Activated naive CD8-positive, alpha-beta T cell treated with anti-CD3 and anti-CD28 coated beads for 36 hours (primary cell): ENCODE results near the gene SETBP1. TPM values are rescaled to one million over a fixed set of nuclear protein-coding genes. Genes with fewer than 3 reads are reported as not detected.

Source experiments
- DNase-seq: peaks from one replicate; pipeline ENCODE4 v3.0.0; 2021
- H3K27ac Mint-ChIP-seq: one replicate; pipeline ENCODE4 v1.8.0; 2022; ENCODE audit warnings: mild to moderate bottlenecking, moderate library complexity, mixed read lengths
- H3K27me3 Mint-ChIP-seq: one replicate; pipeline ENCODE4 v1.8.0; 2022; ENCODE audit warnings: mild to moderate bottlenecking, mixed read lengths
- H3K36me3 Mint-ChIP-seq: one replicate; pipeline ENCODE4 v1.8.0; 2021; ENCODE audit warnings: mild to moderate bottlenecking, mixed read lengths
- H3K4me1 Mint-ChIP-seq: one replicate; pipeline ENCODE4 v1.8.0; 2021; ENCODE audit warnings: mixed read lengths
- H3K4me3 Mint-ChIP-seq: one replicate; pipeline ENCODE4 v1.8.0; 2022; ENCODE audit warnings: mild to moderate bottlenecking, moderate library complexity, mixed read lengths
- H3K9me3 Mint-ChIP-seq: one replicate; pipeline ENCODE4 v1.8.0; 2022; ENCODE audit warnings: mixed read lengths
- total RNA-seq, 2 experiments: library from RNA; stranded (reverse); gene quantifications; one replicate each; pipeline ENCODE4 v1.2.3, GENCODE V29; 2021

SETBP1 gene
- total RNA-seq, 2 experiments from 2014 or later, result 3.8 to 3.9 TPM

DNA sequence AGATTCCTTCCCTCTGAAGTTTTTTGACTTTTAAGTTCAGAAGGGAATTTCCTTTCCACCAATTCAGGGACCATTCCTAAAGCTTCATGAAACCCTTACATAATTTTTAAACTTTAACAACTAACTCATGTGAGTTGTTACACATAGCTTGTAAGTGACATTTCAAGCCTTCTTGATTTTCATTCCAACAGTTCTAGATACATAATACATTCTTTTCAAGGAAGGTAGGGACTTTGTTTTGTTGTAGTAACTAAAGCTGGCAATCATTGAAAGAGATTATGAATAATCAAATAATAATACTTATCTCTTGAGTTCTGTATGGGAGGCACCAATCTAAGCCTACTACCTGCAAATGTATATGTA is 45.4 kb downstream of the SETBP1 start:
- Mint-ChIP-seq H3K9me3 (peaks cover 3% of the 10 kb centered on the region), H3K4me1 (peaks cover 55% of the 10 kb centered on the region), H3K27me3 (peaks cover 7% of the 10 kb centered on the region), H3K36me3 (no peaks in the 10 kb centered on the region), H3K4me3 (no peak overlapping the region), H3K27ac (peak overlapping the region; percentile 83)
- no peak for DNase-seq

DNA sequence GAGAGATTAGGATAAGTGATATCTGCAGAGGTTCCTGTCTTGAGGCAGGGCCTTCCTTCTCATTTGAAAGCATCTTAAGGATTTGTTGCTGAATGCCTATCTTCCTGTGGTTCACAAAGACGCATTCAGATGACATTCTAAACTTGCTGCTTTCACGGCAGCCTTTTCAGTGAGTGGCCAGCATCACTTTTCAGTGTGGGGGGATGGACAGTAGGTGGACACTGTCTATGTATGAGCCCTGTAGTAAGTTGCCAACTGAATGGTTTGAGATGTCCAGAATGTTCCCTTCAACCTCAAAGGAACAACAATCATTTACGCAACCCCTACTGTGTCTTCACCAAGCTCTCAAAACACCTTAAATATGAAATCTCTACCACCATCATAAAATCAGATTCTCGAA is 46.6 kb downstream of the SETBP1 start:
- DNase-seq, result no peak
- Mint-ChIP-seq H3K27ac (no peak overlapping the region), H3K9me3 (peaks cover 3% of the 10 kb centered on the region), H3K4me1 (peaks cover 55% of the 10 kb centered on the region), H3K27me3 (peaks cover 17% of the 10 kb centered on the region), H3K36me3 (no peaks in the 10 kb centered on the region), H3K4me3 (no peak overlapping the region)

DNA sequence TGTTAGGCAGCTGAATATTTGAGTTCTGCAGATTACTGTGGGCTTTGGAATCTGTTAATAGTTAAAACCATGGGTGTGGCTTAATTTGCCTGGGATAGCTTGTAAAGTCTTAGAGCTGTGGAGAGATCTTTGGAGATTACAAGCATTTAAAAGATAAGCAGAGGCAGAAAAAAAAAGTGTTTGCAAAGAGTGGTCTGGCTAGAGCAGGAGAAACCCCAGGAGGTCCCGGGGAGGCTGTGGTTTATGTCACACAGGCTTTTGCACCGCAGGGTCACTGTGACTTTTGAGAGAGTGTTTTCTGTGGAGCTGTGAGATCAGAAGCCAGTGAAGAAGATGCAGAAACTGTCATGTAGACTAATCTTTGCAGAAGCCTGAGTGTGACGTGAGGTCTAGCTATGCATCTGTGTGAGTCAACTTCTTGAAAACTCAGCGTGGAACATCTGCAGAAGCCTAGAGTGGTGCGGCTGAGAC is 49.0 kb downstream of the SETBP1 start:
- Mint-ChIP-seq H3K9me3 (peaks cover 3% of the 10 kb centered on the region), H3K27me3 (peaks cover 24% of the 10 kb centered on the region), H3K4me3 (no peak overlapping the region), H3K27ac (no peak overlapping the region), H3K4me1 (peaks cover 51% of the 10 kb centered on the region), H3K36me3 (no peaks in the 10 kb centered on the region)
- no peak for DNase-seq

DNA sequence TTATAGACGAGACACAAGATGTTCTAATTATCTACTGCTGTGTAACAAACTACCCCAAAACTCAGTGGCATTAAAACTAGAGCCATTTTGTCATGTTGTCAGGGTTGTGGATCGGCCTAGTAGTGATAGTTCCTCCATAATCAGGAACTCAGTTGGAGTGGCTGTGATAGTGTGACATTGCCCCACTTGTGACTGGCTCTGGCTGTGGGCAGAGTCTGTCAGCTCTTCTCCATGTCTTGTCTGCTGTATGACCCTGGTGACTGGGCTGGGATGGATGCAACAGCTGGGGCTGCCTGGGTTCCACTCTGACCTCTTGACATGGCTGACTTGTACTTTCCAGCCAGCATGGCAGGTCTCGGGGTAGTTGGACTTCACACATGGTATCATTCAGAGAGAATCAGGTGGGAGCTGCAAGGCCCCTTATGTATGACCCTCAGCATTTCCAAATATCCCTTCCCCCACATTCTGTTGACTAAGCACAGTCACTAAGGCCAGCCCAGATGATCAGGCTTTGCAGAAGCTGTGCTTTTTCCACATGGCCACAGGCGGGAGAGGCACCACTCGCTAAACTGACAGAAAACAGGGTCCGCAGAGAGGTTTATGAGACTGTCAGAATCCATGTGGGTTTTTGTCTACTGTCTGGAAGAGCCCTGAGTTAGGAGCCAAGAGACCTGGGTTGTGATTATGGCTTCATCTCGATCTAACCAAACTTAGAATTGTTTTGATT is 50.3 kb downstream of the SETBP1 start:
- DNase-seq, result no peak
- Mint-ChIP-seq H3K27ac (no peak overlapping the region), H3K27me3 (peaks cover 36% of the 10 kb centered on the region), H3K4me1 (peaks cover 40% of the 10 kb centered on the region), H3K36me3 (no peaks in the 10 kb centered on the region), H3K9me3 (peaks cover 3% of the 10 kb centered on the region), H3K4me3 (no peak overlapping the region)

DNA sequence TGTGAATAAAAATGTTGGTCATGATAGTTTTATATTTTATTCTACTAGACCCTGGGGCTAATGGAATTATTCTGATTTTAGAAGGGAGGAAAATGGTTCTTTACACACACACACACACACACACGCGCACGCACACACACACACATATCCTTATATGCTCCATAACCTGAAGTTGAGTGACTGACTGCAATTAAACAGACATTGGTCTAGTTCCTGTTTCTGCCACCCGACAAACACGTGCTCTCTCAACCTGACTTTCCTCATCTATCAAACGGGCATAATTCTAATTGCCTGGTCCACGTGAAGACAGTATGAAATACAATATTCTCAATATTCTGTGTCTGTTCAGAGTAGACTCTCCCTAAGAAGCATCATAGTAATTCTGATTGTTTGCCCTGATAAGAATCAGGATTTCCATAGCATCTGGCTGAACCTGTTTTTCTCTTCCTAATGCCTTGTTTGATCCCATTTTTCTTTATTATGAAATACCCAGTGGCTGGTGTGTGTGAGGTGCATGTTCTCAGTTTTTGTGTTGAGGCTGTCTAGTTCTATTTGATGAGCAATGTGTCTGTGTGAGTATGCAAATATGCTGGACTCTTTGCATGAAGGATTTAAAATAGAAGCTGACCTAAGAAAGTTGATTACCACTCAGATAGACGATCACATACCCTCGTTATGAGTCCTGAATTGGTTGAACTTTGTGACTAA is 51.0 kb downstream of the SETBP1 start:
- H3K9me3 Mint-ChIP-seq, result peaks cover 3% of the 10 kb centered on the region
- H3K4me1 Mint-ChIP-seq, result peaks cover 34% of the 10 kb centered on the region
- no peak for DNase-seq
- H3K36me3 Mint-ChIP-seq, result no peaks in the 10 kb centered on the region
- peaks cover 39% of the 10 kb centered on the region for H3K27me3 Mint-ChIP-seq
- no peak overlapping the region for H3K27ac Mint-ChIP-seq
- H3K4me3 Mint-ChIP-seq, result no peak overlapping the region

DNA sequence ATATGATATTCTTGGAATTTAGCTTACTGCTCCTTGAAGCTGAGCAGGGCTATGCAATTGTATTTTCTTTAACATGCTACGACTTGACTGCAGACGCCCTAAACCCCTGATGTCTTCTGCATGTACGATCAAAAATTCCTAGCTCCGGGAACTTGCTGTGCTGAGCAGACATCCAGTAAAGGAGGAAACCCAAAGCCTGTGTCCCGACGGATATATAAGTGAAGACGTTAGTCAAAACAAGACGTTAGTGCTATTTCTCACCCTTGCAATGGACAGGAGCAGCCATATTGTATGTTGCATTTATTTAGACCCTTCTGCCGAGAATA is 51.5 kb downstream of the SETBP1 start:
- no peak overlapping the region for H3K4me3 Mint-ChIP-seq
- no peak for DNase-seq
- H3K27me3 Mint-ChIP-seq, result peaks cover 39% of the 10 kb centered on the region
- peaks cover 3% of the 10 kb centered on the region for H3K9me3 Mint-ChIP-seq
- H3K27ac Mint-ChIP-seq, result no peak overlapping the region
- H3K36me3 Mint-ChIP-seq, result no peaks in the 10 kb centered on the region
- peaks cover 29% of the 10 kb centered on the region for H3K4me1 Mint-ChIP-seq

DNA sequence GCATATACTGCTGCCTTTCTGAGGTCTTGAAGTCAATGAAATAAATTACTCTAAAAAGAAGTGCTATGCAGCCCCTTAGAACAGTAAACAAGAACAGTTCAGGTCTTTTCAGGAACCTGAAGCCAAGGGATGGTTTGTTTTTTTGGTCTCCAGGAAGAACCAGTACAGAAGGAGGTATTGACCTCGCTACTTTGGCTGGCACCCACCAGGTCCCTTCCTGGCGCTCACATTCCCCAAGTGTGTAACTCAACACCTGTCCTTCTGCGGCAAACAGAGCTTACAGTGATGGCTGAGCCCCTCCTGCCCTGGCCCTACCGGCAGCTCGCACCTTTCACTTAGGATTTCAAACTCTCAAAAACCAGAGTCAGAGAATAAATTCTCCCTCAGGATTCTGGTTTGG is 51.9 kb downstream of the SETBP1 start:
- H3K4me3 Mint-ChIP-seq, result no peak overlapping the region
- H3K27ac Mint-ChIP-seq, result no peak overlapping the region
- H3K9me3 Mint-ChIP-seq, result peaks cover 3% of the 10 kb centered on the region
- peaks cover 39% of the 10 kb centered on the region for H3K27me3 Mint-ChIP-seq
- peaks cover 25% of the 10 kb centered on the region for H3K4me1 Mint-ChIP-seq
- DNase-seq, result no peak
- H3K36me3 Mint-ChIP-seq, result no peaks in the 10 kb centered on the region

DNA sequence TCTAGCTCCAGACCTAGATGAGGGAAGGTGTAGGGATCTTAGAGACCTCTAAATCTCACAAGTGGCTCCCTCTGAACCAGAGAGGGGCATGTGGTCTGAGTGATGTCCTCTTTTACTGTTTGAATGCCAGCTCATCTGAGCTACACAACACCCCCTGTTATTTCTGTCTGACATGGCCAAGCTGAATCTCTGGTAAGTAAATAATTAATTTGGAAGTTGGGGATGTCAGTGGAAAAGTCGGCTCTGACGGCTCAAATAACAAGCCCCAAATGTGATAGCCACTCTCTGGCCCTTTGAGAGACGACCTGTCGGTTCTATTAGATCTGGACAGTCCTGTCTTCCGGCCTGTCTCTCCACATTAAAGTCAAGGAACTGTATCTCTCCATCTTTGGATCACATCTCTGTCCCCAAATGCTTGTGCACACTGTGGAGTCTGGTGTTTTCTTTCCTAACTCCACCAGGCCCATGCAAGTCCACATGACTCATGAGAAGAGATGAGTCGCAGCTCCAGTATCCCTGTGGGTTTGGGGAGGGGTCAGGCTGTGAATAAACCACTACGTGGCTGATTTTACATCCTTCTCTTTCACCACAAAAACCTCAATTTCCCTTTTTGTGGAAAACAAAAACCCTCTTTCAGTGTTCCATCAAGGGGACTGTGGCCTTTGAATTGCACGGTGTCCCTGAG is 52.5 kb downstream of the SETBP1 start:
- H3K4me1 Mint-ChIP-seq, result peaks cover 23% of the 10 kb centered on the region
- no peak overlapping the region for H3K27ac Mint-ChIP-seq
- H3K36me3 Mint-ChIP-seq, result no peaks in the 10 kb centered on the region
- peaks cover 3% of the 10 kb centered on the region for H3K9me3 Mint-ChIP-seq
- H3K4me3 Mint-ChIP-seq, result no peak overlapping the region
- peak; percentile 13 for DNase-seq
- H3K27me3 Mint-ChIP-seq, result peaks cover 39% of the 10 kb centered on the region

DNA sequence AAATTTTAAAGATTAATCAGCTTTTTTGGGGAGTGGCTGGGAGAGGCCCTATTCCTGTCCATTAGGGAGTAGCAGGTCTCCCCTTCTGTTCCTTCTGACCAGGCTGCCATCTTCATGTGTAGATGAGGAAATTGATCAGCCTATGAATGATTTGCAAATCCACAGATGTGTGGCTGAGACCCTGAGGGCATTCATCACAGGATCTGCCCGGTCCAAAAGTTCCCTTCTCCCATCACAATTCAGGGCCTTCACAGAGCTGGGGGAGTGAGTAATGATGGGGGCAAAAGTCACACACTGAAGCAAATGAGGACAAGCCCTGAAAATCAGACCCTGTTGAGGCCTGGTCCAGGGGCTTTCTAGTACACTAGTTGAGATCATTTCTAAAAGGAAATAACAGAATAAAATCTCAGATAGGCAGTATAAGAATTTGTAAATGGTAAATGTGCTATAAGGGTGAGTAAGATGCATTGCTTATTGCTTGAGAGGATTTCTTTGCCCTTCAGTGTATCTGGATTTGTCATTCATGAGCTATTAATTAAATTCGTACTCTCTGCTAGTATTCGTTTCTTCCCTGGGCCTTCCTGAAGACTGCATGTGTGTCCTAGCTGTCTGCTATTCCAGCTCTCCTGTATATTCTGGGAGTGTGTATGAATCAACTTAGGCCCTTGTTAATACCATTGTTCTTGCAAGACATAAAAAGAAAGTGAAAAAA is 53.2 kb downstream of the SETBP1 start:
- H3K9me3 Mint-ChIP-seq, result no peaks in the 10 kb centered on the region
- DNase-seq, result no peak
- no peak overlapping the region for H3K4me3 Mint-ChIP-seq
- H3K4me1 Mint-ChIP-seq, result peaks cover 23% of the 10 kb centered on the region
- H3K27ac Mint-ChIP-seq, result no peak overlapping the region
- H3K27me3 Mint-ChIP-seq, result peaks cover 34% of the 10 kb centered on the region
- H3K36me3 Mint-ChIP-seq, result no peaks in the 10 kb centered on the region

DNA sequence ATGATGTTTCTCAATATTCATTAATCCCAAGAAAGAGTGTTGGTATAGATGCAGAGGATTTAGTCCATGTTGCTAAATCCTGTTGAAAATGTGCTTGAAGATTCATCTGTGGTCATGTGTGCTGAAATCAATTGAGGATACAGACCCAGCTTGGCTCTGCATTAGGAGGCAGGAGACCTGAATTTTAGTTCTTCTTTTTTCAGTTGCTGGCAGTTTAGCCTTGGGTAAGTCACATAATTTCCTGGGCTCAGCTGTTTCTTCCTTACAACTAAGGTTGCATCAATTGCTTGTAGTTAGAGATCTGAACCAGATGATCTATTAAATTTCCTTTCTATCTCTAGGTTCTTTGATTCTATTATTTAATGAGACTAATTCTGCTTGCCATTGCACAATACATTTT is 54.4 kb downstream of the SETBP1 start:
- Mint-ChIP-seq H3K9me3 (no peaks in the 10 kb centered on the region), H3K4me1 (peaks cover 19% of the 10 kb centered on the region)

DNA sequence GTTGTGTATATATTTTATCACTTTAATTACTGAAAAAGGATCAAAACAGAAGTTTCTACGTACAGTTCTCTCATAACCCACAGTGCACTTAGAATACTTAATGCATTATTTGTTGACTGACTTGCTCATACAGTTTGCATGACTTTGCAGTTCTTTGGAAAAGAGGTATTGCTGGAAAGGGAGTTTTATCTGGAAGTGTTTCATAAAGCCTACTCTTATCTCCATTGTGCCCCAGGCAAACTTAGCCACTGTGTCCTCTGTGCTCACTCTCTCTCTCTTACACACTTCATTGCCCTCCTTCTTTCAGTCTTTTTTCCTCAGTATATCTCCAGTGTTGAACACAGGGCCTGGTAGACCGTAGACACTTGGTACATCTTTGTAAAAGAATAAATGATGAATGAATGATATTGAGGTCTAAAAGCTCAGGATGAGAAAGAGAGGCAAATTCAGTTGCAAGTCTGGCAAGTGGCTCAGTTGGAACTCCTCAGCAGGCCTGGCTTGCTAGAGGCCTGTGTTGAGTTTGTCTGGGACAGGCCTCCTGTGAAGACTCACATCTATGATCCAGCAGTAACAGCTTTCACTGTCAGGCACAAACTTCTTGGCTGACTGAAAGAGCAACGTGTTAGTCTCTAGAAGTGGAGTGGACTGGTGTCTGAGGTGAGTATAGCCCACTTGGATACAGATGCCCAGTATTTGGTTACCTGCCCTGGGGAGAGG is 56.1 kb downstream of the SETBP1 start:
- no peak for DNase-seq
- no peak overlapping the region for H3K27ac Mint-ChIP-seq
- no peaks in the 10 kb centered on the region for H3K9me3 Mint-ChIP-seq
- H3K4me3 Mint-ChIP-seq, result no peak overlapping the region
- H3K36me3 Mint-ChIP-seq, result no peaks in the 10 kb centered on the region
- peaks cover 13% of the 10 kb centered on the region for H3K4me1 Mint-ChIP-seq
- H3K27me3 Mint-ChIP-seq, result peaks cover 34% of the 10 kb centered on the region

More for the DNA sequence above, 54.4 kb downstream of the SETBP1 start:
- no peaks in the 10 kb centered on the region for H3K36me3 Mint-ChIP-seq
- DNase-seq, result no peak
- no peak overlapping the region for H3K27ac Mint-ChIP-seq
- H3K27me3 Mint-ChIP-seq, result peaks cover 34% of the 10 kb centered on the region
- H3K4me3 Mint-ChIP-seq, result no peak overlapping the region

DNA sequence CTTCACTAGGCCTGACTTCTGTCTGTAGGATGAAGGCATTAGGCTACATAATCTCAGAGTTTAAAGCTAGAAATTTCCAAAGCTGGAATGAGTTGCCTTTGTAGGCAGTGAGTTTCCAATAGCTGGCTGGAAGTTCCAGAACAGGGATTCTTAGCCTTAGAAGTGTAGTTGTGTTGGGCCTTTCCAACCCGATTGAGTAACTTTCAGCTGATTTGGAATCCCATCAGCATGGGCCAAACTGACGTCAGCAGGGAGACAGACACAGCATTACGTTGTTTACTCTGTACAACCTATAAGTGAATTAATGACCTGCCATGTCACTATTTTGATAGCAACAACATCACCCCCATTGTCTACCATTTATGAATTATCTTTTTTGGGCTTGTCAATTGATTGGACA is 56.9 kb downstream of the SETBP1 start:
- no peaks in the 10 kb centered on the region for H3K36me3 Mint-ChIP-seq
- H3K27me3 Mint-ChIP-seq, result peaks cover 33% of the 10 kb centered on the region
- H3K9me3 Mint-ChIP-seq, result no peaks in the 10 kb centered on the region
- H3K4me1 Mint-ChIP-seq, result peaks cover 13% of the 10 kb centered on the region
- DNase-seq, result no peak
- no peak overlapping the region for H3K27ac Mint-ChIP-seq
- H3K4me3 Mint-ChIP-seq, result no peak overlapping the region

DNA sequence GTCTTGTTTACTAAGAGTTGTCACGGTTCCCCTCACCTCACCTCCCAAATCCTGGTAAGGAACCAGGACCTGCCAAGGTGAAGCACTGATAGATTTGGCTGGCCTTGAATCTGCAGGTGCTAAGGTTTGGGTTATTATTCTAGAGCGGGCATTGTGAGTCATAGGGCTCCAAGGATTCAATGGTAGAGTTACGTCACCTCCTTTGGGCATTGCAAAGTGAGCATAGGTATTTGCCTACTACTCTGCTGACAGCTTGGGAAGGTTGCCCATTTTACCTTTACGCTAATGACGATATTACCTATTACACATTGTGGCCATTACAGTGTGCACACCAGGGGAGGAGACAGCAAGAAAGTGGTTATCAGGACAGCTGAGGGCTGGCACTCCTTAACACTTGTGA is 59.3 kb downstream of the SETBP1 start:
- Mint-ChIP-seq H3K27ac (no peak overlapping the region), H3K27me3 (peaks cover 28% of the 10 kb centered on the region), H3K36me3 (no peaks in the 10 kb centered on the region), H3K4me3 (no peak overlapping the region), H3K9me3 (no peaks in the 10 kb centered on the region), H3K4me1 (peaks cover 1% of the 10 kb centered on the region)
- DNase-seq, result no peak

DNA sequence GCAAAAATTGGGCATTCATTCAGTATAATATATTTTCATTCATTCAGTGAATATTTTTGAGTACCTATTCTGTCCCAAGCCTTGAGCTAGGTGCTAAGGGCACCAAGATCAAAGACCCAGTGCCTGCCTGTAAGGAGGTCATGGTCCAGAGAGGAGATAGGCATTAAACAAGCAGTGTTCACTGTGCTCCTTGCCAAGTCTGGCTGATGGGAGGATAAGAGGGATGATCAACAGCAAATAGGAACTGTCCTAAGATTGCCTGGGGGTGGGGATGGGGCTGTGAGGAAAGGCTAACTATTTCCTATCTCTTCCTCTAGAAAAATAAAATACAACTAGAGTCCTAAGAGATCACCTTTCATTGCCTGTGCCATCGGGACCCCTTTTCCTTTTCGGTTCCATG is 60.4 kb downstream of the SETBP1 start:
- Mint-ChIP-seq H3K9me3 (no peaks in the 10 kb centered on the region), H3K4me1 (no peaks in the 10 kb centered on the region), H3K4me3 (no peak overlapping the region), H3K27ac (no peak overlapping the region), H3K27me3 (peaks cover 22% of the 10 kb centered on the region), H3K36me3 (no peaks in the 10 kb centered on the region)
- no peak for DNase-seq
